GM21390 (cell line): ENCODE results near the gene MACIR.
A peak's percentile ranks its signal among the peaks of the same experiment; 100 is the strongest.

ENCODE experiments used
- ATAC-seq: cut with Tn5 transposase; IDR thresholded peaks from one replicate; pipeline ENCODE4 v1.9.1; 2021; ENCODE audit not compliant: unreplicated experiment

The MACIR gene

GRCh38 chr5:103244398-103244797 is 14.2 kb upstream of the MACIR start:
- no peak for ATAC-seq

GRCh38 chr5:103245761-103246160 is 12.8 kb upstream of the MACIR start:
- no peak for ATAC-seq

GRCh38 chr5:103247118-103247517 is 11.4 kb upstream of the MACIR start:
- no peak for ATAC-seq

- ATAC-seq = no peak
Observed at GRCh38 chr5:103249068-103249467, 9.5 kb upstream of the MACIR start.

GRCh38 chr5:103254921-103255320 is 3.6 kb upstream of the MACIR start:
- ATAC-seq = no peak

GRCh38 chr5:103255691-103256090 is 2.9 kb upstream of the MACIR start:
- ATAC-seq = no peak

- ATAC-seq = no peak
Observed at GRCh38 chr5:103256178-103256577, 2.4 kb upstream of the MACIR start.

- peak; percentile 34 for ATAC-seq
Observed at GRCh38 chr5:103258957-103259704, 568 bp downstream of the MACIR start.

- no peak for ATAC-seq
Observed at GRCh38 chr5:103259705-103260355, 1.3 kb downstream of the MACIR start.

- peak; percentile 26 for ATAC-seq
Observed at GRCh38 chr5:103260951-103261350, 2.4 kb downstream of the MACIR start.

GRCh38 chr5:103262422-103262871 is 3.9 kb downstream of the MACIR start:
- ATAC-seq = no peak

GRCh38 chr5:103263054-103263453 is 4.5 kb downstream of the MACIR start:
- no peak for ATAC-seq

- no peak for ATAC-seq
Observed at GRCh38 chr5:103264508-103264907, 5.9 kb downstream of the MACIR start.

- no peak for ATAC-seq
Observed at GRCh38 chr5:103270581-103270980, 12.0 kb downstream of the MACIR start.

GRCh38 chr5:103271570-103272289 is 13.2 kb downstream of the MACIR start:
- ATAC-seq = peak; percentile 54

GRCh38 chr5:103272377-103272776 is 13.8 kb downstream of the MACIR start:
- ATAC-seq = no peak

- no peak for ATAC-seq
Observed at GRCh38 chr5:103273952-103274351, 15.4 kb downstream of the MACIR start.

- no peak for ATAC-seq
Observed at GRCh38 chr5:103275851-103276250, 17.3 kb downstream of the MACIR start.

GRCh38 chr5:103280967-103281366 is 22.4 kb downstream of the MACIR start:
- no peak for ATAC-seq

- no peak for ATAC-seq
Observed at GRCh38 chr5:103283120-103283519, 24.6 kb downstream of the MACIR start.

GRCh38 chr5:103283869-103284268 is 25.3 kb downstream of the MACIR start:
- ATAC-seq = no peak

- no peak for ATAC-seq
Observed at GRCh38 chr5:103286622-103287021, 28.1 kb downstream of the MACIR start.
